IPS-15b (cell line): ENCODE measurements around the gene KNTC1.
"Not testable (repeated sequence)": the region's sequence is repeated elsewhere in the genome, so short reads cannot be mapped to it uniquely, and the experiment has no call there.

Experiments
- H3K27me3 ChIP-seq: one replicate; pipeline ENCODE4 v1.6.1; 2013; ENCODE audit warnings: low read length; ENCODE audit not compliant: control insufficient read depth, insufficient read depth
- H3K36me3 ChIP-seq: one replicate; pipeline ENCODE4 v1.6.1; 2013; ENCODE audit warnings: low read length; ENCODE audit not compliant: control insufficient read depth, insufficient read depth
- H3K4me1 ChIP-seq: one replicate; pipeline ENCODE4 v1.6.1; 2013; ENCODE audit warnings: mild to moderate bottlenecking, low read length; ENCODE audit not compliant: control insufficient read depth, insufficient read depth
- H3K4me3 ChIP-seq: one replicate; pipeline ENCODE4 v1.5.1; 2013; ENCODE audit warnings: low read depth, low read length
- H3K9ac ChIP-seq: one replicate; pipeline ENCODE4 v1.6.1; 2013; ENCODE audit warnings: low read depth, mild to moderate bottlenecking, low read length
- H3K9me3 ChIP-seq: one replicate; pipeline ENCODE4 v1.6.1; 2013; ENCODE audit warnings: mild to moderate bottlenecking, low read length; ENCODE audit not compliant: control insufficient read depth, insufficient read depth

KNTC1 gene

DNA sequence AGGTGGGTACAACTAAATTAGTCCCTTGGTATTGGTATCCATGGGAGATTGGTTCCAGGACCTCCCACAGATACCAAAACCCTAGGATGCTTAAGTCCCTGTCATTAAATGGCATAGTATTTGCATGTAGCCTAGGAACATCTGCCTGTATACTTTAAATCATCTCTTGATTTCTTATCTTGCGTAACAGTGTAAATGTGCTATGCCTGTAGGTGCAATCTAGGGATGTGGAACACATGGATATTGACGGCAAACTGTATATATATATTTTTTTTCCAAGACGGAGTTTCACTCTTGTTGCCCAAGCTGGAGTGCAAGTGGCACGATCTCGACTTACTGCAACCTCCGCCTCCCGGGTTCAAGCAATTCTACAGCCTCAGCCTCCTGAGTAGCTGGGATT lies 1.5 kb downstream of the KNTC1 start:
- Histone ChIP-seq H3K4me1 (peaks cover 9% of the 10 kb centered on the region), H3K4me3 (peak overlapping the region; percentile 91), H3K27me3 (no peaks in the 10 kb centered on the region), H3K36me3 (peaks cover 7% of the 10 kb centered on the region), H3K9me3 (no peaks in the 10 kb centered on the region), H3K9ac (no peak overlapping the region)

DNA sequence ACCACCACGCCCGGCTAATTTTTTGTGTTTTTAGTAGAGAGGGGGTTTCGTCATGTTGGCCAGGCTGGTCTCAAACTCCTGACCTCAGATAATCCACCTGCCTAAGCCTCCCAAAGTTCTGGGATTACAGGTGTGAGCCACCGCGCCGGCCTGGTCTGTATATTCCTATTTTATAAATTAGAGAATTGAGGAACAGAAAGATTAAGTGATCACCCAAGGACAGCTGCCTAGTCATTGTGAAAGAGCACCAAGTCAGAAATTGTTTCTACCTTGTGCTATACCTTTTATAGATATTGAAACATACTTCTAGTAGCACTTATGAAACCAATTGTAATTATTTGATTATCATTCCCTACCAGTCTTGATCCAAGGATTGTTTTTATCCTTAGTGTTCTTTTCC lies 1.9 kb downstream of the KNTC1 start:
- peaks cover 10% of the 10 kb centered on the region for H3K36me3 ChIP-seq
- no peak overlapping the region for H3K9ac ChIP-seq
- H3K27me3 ChIP-seq: no peaks in the 10 kb centered on the region
- no peaks in the 10 kb centered on the region for H3K9me3 ChIP-seq
- H3K4me1 ChIP-seq: peaks cover 6% of the 10 kb centered on the region
- no peak overlapping the region for H3K4me3 ChIP-seq

GRCh38 chr12:122533856-122534255 lies 6.8 kb downstream of the KNTC1 start:
- Histone ChIP-seq H3K4me3 (no peak overlapping the region), H3K36me3 (peaks cover 16% of the 10 kb centered on the region), H3K27me3 (no peaks in the 10 kb centered on the region), H3K9me3 (no peaks in the 10 kb centered on the region), H3K4me1 (no peaks in the 10 kb centered on the region), H3K9ac (no peak overlapping the region)

- Histone ChIP-seq H3K36me3 (peaks cover 14% of the 10 kb centered on the region), H3K4me1 (no peaks in the 10 kb centered on the region), H3K27me3 (no peaks in the 10 kb centered on the region), H3K9me3 (no peaks in the 10 kb centered on the region), H3K4me3 (no peak overlapping the region), H3K9ac (no peak overlapping the region)
Measured at GRCh38 chr12:122537021-122537420, 10.0 kb downstream of the KNTC1 start.

DNA sequence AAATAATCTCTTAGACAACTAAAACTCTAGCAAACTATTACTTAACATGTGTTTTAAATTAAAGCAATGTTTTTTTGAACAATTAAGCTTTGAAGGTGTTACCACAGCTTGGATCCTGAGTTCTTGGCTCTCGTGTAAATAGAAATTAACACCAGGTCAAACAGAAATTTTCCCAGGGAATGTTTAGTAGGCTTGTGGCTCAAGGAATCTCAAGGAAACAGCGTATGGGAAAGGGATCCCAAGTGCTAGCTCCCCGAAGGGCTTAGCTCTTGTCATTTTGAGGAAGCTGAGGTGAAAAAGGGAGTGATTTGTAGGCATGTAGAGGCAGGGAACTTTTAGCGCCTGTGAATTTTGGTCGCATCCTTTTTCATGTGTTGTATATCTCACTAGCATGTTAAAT lies 11.4 kb downstream of the KNTC1 start:
- Histone ChIP-seq H3K4me3 (no peak overlapping the region), H3K9me3 (no peaks in the 10 kb centered on the region), H3K36me3 (peaks cover 14% of the 10 kb centered on the region), H3K4me1 (no peaks in the 10 kb centered on the region), H3K27me3 (no peaks in the 10 kb centered on the region), H3K9ac (no peak overlapping the region)

DNA sequence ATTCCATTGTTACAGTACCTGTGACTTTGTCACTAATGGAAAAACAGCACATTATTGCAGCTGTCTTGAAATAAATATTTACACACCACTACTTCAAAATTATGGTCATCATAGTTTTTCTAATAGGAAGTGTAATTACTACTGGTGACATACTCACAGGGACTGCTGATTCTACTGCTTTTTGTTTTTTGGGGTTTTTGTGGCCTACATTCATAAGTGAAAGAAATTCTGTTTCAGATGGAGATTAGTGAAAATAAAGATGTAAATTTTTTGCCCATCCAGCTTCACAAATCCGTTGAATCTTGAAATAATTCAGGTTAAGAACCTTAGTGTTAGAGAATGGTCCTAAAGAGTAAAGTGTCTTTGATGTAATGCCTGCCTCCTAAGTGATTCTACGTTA lies 17.5 kb downstream of the KNTC1 start:
- H3K9me3 ChIP-seq: no peaks in the 10 kb centered on the region
- no peak overlapping the region for H3K9ac ChIP-seq
- H3K36me3 ChIP-seq: peaks cover 8% of the 10 kb centered on the region
- no peak overlapping the region for H3K4me3 ChIP-seq
- H3K4me1 ChIP-seq: no peaks in the 10 kb centered on the region
- no peaks in the 10 kb centered on the region for H3K27me3 ChIP-seq

GRCh38 chr12:122545855-122546254 lies 18.8 kb downstream of the KNTC1 start:
- Histone ChIP-seq H3K27me3 (no peaks in the 10 kb centered on the region), H3K4me3 (no peak overlapping the region), H3K9me3 (no peaks in the 10 kb centered on the region), H3K36me3 (peaks cover 8% of the 10 kb centered on the region), H3K9ac (no peak overlapping the region), H3K4me1 (no peaks in the 10 kb centered on the region)

GRCh38 chr12:122547330-122547729 lies 20.3 kb downstream of the KNTC1 start:
- Histone ChIP-seq H3K4me3 (no peak overlapping the region), H3K9me3 (no peaks in the 10 kb centered on the region), H3K4me1 (no peaks in the 10 kb centered on the region), H3K9ac (no peak overlapping the region), H3K36me3 (peaks cover 13% of the 10 kb centered on the region), H3K27me3 (no peaks in the 10 kb centered on the region)

- H3K9ac ChIP-seq: no peak overlapping the region
- peaks cover 15% of the 10 kb centered on the region for H3K36me3 ChIP-seq
- H3K4me3 ChIP-seq: no peak overlapping the region
- H3K27me3 ChIP-seq: no peaks in the 10 kb centered on the region
- no peaks in the 10 kb centered on the region for H3K4me1 ChIP-seq
- no peaks in the 10 kb centered on the region for H3K9me3 ChIP-seq
Measured at GRCh38 chr12:122558745-122559641, 31.9 kb downstream of the KNTC1 start.

DNA sequence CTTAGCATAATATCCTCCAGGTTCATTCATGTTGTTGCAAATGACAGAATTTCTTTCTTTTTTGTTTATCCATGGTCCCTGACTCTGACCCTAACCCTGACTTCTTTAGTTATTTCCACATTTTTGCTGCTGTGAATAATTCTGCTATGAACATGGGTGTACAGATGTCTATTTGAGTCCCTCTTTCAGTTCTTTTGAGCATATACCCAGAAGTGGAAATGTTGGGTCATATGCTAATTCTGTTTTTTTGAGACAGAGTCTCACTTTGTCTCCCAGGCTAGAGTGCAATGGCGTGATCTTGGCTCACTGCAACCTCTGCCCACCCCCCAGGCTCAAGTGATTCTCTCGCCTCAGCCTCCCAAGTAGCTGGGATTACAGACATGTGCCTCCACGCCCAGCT lies 33.1 kb downstream of the KNTC1 start:
- Histone ChIP-seq H3K36me3 (peaks cover 15% of the 10 kb centered on the region), H3K4me1 (no peaks in the 10 kb centered on the region), H3K4me3 (no peak overlapping the region), H3K27me3 (no peaks in the 10 kb centered on the region), H3K9me3 (no peaks in the 10 kb centered on the region), H3K9ac (no peak overlapping the region)

DNA sequence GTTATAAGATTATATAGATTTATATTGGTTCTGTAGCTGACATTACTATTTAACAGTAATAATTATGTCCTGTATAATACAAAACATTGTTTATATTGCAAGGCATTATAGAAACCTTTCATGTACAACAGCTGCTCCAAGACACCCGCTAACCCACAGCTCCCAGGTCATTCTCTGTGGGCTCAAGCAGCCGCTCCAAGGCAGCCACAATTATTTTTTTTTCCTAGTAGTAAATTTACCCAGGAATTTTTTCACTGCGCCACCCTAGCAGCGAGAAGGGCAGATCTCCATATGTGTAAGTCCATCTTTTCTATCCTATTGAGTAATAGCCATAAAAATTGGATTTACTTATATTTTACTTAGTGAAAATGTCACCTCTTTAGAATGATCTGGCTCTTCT lies 36.3 kb downstream of the KNTC1 start:
- H3K4me1 ChIP-seq: no peaks in the 10 kb centered on the region
- H3K36me3 ChIP-seq: peaks cover 9% of the 10 kb centered on the region
- H3K27me3 ChIP-seq: no peaks in the 10 kb centered on the region

GRCh38 chr12:122566816-122567215 lies 39.8 kb downstream of the KNTC1 start:
- H3K36me3 ChIP-seq, H3K9me3 ChIP-seq, H3K27me3 ChIP-seq, H3K4me1 ChIP-seq, H3K9ac ChIP-seq, H3K4me3 ChIP-seq: not testable (repeated sequence)

More for the DNA sequence above, 36.3 kb downstream of the KNTC1 start:
- Histone ChIP-seq H3K9ac (no peak overlapping the region), H3K4me3 (no peak overlapping the region), H3K9me3 (no peaks in the 10 kb centered on the region)
